ENCODE data around the gene MCCC1. TPM values are rescaled to one million over a fixed set of nuclear protein-coding genes. Genes with fewer than 3 reads are reported as not detected.
"Not testable (repeated sequence)": the region's sequence is repeated elsewhere in the genome, so short reads cannot be mapped to it uniquely, and the experiment has no call there.

Gene MCCC1
- total RNA-seq, 3 donors from 2014 or later, result 42.3 to 70.2 (median 47.6) TPM

DNA sequence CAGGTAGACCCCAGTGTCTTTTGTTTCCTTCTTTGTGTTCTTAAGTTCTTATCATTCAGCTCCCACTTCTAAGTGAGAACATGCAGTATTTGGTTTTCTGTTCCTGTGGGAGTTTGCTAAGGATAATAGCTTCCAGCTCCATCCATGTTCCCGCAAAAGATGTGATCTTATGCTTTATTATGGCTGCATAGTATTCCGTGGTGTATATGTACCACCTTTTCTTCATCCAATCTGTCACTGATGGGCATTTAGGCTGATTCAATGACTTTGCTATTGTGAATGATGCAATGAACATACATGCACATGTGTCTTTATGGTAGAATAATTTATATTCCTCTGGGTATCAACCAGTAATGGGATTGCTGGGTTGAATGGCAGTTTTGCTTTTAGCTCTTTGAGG, 24.4 kb downstream of the MCCC1 start:
- no peaks in the 10 kb centered on the region for H3K36me3 ChIP-seq
- DNase-seq (ENCODE audit: low spot score in 2 of 2), result no peak
- TF ChIP-seq POLR2A (IDR thresholded peaks at IDR 0.05) (no peak), POLR2AphosphoS5 (IDR thresholded peaks at IDR 0.05) (no peak)
- TF ChIP-seq, protein P1, sequence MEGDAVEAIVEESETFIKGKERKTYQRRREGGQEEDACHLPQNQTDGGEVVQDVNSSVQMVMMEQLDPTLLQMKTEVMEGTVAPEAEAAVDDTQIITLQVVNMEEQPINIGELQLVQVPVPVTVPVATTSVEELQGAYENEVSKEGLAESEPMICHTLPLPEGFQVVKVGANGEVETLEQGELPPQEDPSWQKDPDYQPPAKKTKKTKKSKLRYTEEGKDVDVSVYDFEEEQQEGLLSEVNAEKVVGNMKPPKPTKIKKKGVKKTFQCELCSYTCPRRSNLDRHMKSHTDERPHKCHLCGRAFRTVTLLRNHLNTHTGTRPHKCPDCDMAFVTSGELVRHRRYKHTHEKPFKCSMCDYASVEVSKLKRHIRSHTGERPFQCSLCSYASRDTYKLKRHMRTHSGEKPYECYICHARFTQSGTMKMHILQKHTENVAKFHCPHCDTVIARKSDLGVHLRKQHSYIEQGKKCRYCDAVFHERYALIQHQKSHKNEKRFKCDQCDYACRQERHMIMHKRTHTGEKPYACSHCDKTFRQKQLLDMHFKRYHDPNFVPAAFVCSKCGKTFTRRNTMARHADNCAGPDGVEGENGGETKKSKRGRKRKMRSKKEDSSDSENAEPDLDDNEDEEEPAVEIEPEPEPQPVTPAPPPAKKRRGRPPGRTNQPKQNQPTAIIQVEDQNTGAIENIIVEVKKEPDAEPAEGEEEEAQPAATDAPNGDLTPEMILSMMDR (IDR thresholded peaks at IDR 0.05), result no peak
- H3K4me1 ChIP-seq, result no peaks in the 10 kb centered on the region
- H3K27ac ChIP-seq, result no peak overlapping the region
- H3K9me3 ChIP-seq, result no peaks in the 10 kb centered on the region
- no peaks in the 10 kb centered on the region for H3K27me3 ChIP-seq
- intact Hi-C loops (cut with DNase I; ENCODE audit: low total_unique reads), result no loop called here
- H3K4me3 ChIP-seq, result no peak overlapping the region

DNA sequence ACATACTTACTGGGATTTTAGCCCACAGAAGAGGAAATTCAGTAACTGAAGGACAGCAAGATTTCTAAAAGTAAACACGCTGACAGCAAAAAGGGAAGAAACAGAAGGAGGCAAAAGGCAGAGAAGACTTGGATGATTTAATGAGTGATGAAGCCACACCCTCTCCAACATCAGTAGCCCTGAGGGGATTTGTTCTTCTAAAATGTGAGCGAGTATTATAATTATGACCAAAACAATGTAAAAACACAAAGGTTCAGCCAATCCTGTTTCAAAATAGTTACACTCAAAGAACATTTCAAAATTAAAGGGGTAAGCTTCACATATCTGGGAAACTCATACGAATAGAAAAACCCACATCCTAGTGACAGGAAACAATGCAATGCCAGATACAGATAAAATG, 25.0 kb downstream of the MCCC1 start:
- H3K27me3 ChIP-seq, result no peaks in the 10 kb centered on the region
- no peak overlapping the region for H3K4me3 ChIP-seq
- TF ChIP-seq POLR2A (IDR thresholded peaks at IDR 0.05) (no peak), POLR2AphosphoS5 (IDR thresholded peaks at IDR 0.05) (no peak)
- TF ChIP-seq, protein P1 (IDR thresholded peaks at IDR 0.05), result no peak
- H3K27ac ChIP-seq, result no peak overlapping the region
- no peaks in the 10 kb centered on the region for H3K4me1 ChIP-seq
- H3K36me3 ChIP-seq, result no peaks in the 10 kb centered on the region
- H3K9me3 ChIP-seq, result no peaks in the 10 kb centered on the region
- intact Hi-C loops (cut with DNase I; ENCODE audit: low total_unique reads), result no loop called here
- no peak for DNase-seq (ENCODE audit: low spot score in 2 of 2)

DNA sequence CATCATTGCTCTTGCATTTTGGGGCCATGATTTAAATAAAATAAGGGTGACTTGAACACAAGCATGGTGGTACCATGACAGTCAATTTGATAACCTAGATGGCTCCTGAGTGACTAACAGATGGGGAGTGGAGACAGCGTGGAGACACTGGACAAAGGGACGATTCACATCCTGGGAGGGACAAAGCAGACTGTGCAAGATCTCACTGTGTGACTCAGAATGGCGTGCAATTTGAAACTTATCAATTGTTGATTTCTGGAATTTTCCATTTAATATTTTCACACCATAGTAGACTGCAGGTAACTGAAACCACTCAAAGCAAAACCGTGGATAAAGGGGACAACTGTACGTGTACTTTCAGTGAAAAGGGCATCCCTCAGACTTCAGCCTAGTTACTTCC, 25.5 kb downstream of the MCCC1 start:
- no peak for DNase-seq (ENCODE audit: low spot score in 2 of 2)
- no peak overlapping the region for H3K27ac ChIP-seq

DNA sequence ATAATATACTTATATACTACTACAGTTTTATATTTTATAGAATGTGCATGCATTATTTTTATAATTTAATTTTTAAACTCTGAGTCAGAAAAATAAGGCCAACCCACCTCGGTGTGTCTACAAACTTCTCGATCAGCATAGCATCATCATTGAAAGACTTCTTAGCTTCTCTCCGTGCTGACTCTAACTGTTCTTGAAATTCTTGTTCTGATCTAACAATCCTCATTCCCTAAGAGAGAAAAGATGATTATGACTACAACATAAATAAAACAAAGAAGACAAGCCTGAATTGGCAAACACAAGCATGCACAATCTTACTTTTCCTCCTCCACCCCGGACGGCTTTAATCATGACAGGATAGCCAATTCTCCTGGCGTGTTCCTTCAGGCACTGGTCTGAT, 28.4 kb downstream of the MCCC1 start:
- no peak overlapping the region for H3K27ac ChIP-seq
- H3K27me3 ChIP-seq, result no peaks in the 10 kb centered on the region
- no peaks in the 10 kb centered on the region for H3K4me1 ChIP-seq
- DNase-seq (ENCODE audit: low spot score in 2 of 2), result no peak
- H3K9me3 ChIP-seq, result no peaks in the 10 kb centered on the region
- TF ChIP-seq POLR2AphosphoS5 (IDR thresholded peaks at IDR 0.05) (no peak), POLR2A (IDR thresholded peaks at IDR 0.05) (no peak)
- TF ChIP-seq, protein P1 (IDR thresholded peaks at IDR 0.05), result no peak
- H3K36me3 ChIP-seq, result no peaks in the 10 kb centered on the region
- no peak overlapping the region for H3K4me3 ChIP-seq
- intact Hi-C loops (cut with DNase I; ENCODE audit: low total_unique reads), result no loop called here

More for the DNA sequence above, 25.5 kb downstream of the MCCC1 start:
- Histone ChIP-seq H3K9me3 (no peaks in the 10 kb centered on the region), H3K27me3 (no peaks in the 10 kb centered on the region), H3K4me1 (no peaks in the 10 kb centered on the region), H3K36me3 (no peaks in the 10 kb centered on the region), H3K4me3 (no peak overlapping the region)
- intact Hi-C loops (cut with DNase I; ENCODE audit: low total_unique reads), result no loop called here
- TF ChIP-seq POLR2A (IDR thresholded peaks at IDR 0.05) (no peak), POLR2AphosphoS5 (IDR thresholded peaks at IDR 0.05) (no peak)
- TF ChIP-seq, protein P1 (IDR thresholded peaks at IDR 0.05), result no peak

DNA sequence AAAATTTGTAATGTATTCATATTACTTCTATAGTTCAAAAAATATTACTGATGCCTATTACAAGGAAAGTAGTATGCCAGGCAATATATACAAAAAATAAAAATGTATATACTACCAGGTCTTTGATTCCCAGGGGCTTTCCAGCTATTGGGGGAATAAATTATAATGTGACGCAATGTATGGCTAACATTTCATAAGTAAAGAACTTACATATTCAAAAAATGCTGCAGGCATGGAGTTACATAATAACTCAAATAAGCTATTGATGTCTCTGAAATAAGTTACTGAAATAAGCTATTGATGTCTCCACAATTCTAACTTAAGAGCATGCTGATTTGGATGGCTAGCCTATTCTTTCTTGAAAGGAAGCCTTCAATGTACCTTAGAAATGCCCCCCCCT, 30.2 kb downstream of the MCCC1 start:
- no peak for TF ChIP-seq POLR2AphosphoS5 (IDR thresholded peaks at IDR 0.05)
- TF ChIP-seq, protein P1 (IDR thresholded peaks at IDR 0.05), result no peak
- no peak for TF ChIP-seq POLR2A (IDR thresholded peaks at IDR 0.05)
- Histone ChIP-seq H3K27ac (no peak overlapping the region), H3K9me3 (no peaks in the 10 kb centered on the region), H3K27me3 (no peaks in the 10 kb centered on the region), H3K36me3 (no peaks in the 10 kb centered on the region), H3K4me3 (no peak overlapping the region), H3K4me1 (no peaks in the 10 kb centered on the region)
- intact Hi-C loops (cut with DNase I; ENCODE audit: low total_unique reads), result no loop called here
- DNase-seq (ENCODE audit: low spot score in 2 of 2), result no peak

DNA sequence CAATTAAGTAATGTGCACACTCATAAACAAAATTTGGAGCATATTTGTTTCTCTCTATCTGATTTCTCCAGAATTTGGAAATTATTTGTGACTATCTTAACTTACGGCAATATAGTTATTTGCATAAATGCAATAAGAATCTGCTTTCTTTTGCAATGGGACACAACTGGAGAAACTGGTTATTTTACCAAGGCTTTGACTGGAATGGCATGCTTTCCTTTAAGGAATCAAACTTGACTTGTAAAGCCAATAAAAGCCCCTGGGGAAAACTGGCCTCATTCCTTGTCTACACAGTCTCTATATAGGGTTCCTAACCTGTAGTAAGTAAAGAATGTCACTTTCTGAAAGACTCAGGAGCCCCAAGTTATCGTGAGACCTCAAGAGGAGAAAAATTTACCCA, 32.4 kb downstream of the MCCC1 start:
- H3K36me3 ChIP-seq; intact Hi-C loops (cut with DNase I; ENCODE audit: low total_unique reads); H3K27me3 ChIP-seq; H3K27ac ChIP-seq; H3K9me3 ChIP-seq; DNase-seq (ENCODE audit: low spot score in 2 of 2); H3K4me3 ChIP-seq; H3K4me1 ChIP-seq: not testable (repeated sequence)
